ENCODE data around the gene PBRM1.
A peak's percentile ranks its signal among the peaks of the same experiment; 100 is the strongest.
"Not testable (repeated sequence)": the region's sequence is repeated elsewhere in the genome, so short reads cannot be mapped to it uniquely, and the experiment has no call there.

Gene PBRM1

DNA sequence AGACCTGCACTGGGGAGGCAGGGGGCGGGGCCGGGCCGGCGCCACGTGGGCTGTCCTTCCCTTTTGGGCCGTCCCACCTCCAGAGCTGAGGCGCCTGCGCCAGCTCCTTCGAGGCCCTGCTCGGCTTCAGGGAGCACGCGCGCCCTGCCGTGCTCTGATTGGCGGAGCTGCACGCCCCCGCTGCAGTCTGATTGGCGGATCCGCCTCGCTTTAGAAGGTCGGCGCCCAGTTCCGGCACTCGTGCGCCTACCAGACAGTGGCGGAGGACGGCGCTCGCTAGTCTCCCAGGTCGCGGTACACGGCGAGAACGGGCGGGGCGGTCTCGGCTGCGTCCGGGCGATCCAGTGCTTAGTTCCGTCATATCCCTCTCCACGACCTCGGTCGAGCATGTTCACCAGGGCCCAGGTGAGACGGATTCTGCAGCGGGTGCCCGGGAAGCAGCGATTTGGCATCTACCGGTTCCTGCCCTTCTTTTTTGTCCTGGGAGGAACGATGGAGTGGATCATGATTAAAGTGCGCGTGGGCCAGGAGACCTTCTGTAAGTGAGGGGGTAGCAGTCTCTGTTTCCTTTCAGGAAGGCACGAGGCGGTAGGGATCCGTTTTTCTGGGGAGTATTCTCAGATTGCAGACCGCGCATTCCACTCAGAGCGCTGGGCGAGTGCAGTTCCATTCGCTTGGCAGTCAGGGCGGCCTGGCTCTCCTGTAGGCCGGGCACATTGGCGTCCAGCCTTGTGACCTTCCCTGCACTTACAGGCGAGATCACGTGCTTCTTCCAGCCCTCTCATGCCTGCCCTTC is 149.1 kb downstream of the PBRM1 start, which contains the start of gene UQCC5:
Gene UQCC5 (plus strand): TSS at position 237 of the 796 bp plus-strand sequence. CDS start 151 bp downstream, at position 388.
- DNase-seq: peak; percentile 97 to 100

GRCh38 chr3:52536112-52536368 is 149.7 kb downstream of the PBRM1 start:
- DNase-seq: no peak

- no peak for DNase-seq
Measured at GRCh38 chr3:52535411-52536111, 150.2 kb downstream of the PBRM1 start.

DNA sequence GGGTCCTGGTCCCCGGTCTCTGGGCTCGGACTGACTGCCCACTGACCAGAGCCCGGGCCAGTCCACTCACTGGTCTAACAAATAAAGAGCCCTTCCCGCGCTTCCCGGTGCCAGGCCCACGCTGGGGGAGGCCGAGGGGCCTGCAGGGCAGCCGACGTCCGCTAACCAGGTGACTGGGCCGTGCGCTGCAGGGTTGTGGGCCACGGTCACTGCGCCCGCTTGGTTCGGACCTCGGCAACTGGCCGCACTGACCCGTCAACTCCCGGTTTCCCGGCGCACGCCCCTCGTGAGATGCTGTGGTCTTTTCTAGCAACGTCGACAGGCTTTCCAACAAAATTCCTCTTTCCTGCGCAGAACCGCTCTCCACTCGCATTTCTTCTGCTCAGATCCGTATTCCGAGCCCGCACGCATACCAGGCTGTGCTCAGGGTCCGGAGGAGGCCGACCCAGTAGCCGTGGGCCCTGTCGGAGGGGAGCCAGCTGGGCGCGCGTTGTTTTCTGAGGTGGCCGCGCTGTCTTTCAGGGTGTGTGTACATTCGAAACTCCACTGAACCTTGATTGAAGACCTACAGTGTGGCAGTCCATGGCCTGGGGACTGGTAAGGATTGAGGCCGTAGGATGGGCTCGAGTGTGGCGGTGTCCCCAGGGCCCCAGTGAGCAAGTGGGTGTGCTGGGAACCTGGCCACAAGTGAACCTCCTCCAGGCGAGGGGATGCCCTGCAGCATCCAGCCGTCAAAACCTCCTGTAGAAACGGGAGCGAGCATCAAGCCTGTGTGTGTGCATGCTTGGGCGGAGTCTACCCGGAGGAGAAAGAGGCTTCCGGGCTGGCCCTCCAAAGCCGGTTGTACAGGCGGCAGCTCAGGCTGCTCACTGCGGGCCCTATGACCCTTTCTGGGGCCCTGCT is 151.2 kb downstream of the PBRM1 start:
- DNase-seq: peak; percentile 78 to 92

DNA sequence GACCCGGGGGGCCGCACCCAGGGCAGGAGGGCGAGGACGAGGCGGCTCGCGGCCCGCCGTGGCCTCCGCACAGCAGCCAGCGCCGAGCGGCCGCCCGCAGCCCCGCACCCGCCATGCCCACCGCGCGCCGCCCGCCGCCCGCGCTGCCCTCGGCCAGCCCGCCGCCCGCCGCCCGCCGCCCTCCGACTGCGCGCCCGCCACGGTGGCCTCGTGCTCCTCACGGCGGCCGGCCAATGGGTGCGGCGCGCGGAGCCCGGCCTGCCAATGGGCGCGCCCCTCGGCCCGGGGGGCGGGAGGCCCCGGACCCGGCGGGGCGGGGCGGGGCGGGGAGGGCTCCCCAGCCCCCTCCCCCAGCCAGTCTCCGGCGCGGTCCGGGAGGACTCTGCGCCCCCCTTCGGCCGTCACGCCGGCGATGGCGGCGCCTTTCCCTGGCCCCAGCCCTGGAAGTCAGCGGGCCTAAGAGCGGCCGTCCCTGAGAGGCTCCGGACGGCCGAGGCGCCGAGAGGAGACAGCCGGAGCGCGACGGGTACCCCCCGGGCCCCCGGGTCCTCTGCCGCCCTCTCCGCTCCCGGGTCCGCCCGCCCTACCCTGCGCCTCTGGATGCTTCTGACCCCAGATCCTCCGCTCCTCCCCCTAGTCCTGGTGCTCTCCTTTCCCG is 152.0 kb downstream of the PBRM1 start, which contains the start of gene NT5DC2:
Gene NT5DC2 (minus strand): TSS at position 235 of the 658 bp plus-strand sequence. CDS start 120 bp downstream, at position 115.
- peak; percentile 30 to 96 for DNase-seq

DNA sequence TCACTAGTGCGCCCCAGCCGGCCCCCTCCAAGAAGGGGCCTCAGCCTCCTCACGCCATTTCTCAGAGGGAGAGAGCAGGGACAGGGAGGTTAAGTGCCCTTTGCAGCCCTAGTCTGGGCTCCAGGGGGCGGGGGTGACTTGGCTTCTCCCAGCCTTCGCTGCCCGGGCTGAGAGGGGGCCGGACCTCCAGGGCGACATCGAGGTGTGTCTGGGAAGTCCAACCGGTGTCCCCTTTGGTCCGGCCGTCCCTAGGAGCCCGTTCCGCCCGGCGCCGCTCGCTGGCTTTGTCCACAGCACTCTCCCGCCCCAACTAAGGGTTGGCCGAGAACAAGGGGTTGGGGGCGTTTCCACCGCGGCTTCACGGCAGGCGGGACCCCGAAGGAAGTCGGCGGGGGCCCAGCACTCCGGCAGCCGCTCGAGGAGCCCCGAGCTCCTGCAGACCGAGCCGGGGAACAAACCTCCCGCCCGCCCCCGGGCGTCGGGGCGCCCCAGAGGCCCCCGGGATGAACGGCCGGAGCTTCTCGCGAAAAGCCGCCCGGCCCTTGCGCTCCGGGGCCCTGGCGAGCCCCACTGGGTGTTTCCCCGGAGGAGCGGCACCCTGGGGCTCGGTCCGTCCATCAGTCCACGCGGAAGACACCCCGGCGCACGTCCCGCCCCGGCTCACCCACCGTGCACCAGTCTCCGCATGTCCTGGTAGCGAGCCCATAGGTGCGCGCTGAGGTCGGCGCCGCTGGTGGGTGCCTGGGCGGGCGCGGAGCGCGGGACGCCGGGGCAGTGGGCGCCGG is 152.7 kb downstream of the PBRM1 start:
- DNase-seq: peak in 1 of 2 experiments; percentile 61

- DNase-seq: no peak
Measured at GRCh38 chr3:52532517-52532837, 153.2 kb downstream of the PBRM1 start.

- DNase-seq: no peak
Measured at GRCh38 chr3:52531860-52532516, 153.7 kb downstream of the PBRM1 start.

- no peak for DNase-seq
Measured at GRCh38 chr3:52530918-52531826, 154.5 kb downstream of the PBRM1 start.

DNA sequence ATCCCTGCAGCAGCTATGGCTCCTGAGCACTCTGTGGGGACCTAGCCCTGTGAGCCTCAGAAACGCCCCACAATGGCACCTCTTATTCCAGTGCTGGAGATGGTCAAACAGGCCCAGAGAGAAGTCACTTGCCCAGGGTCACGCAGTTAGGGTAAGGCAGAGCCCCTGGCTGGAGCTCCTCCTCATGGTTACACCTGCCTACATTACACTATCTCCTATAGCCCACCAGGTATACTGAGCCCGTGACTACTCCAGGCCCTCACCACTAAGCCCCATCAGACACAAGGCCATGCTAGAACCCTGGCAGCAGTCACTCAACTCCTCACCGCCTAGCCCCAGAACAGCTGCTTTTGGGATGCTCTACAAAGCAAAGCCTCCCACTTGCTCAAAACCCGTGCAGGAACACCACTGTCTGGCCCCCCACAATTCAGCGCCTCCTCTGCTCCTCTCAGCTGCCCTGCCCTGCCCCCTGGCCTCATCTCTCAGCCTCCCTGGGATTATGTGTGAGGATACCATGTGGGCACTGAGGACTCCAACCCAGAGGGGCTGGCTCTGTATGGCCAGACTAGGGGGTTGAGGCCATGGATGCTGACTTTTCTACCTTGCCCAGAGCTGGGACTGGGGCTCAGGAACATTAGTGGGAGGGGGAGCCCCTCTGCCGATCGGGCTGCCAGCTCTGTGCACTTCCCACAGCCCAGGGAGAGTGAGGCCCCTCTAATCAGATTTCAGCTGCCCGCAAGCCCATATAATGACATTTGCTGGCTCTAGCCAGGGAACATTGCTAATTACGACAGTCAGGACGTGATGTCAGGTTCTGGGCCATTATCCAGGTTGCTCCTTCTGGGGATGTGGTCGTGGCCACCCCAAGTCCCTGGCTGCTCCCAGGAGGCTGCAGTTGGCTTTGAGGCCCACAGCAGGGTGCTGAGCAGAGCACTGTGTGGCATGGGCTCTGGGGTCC is 156.1 kb downstream of the PBRM1 start:
- DNase-seq: no peak

GRCh38 chr3:52528586-52529375 is 156.9 kb downstream of the PBRM1 start:
- DNase-seq: no peak

GRCh38 chr3:52527732-52528585 is 157.8 kb downstream of the PBRM1 start:
- no peak for DNase-seq

- DNase-seq: no peak
Measured at GRCh38 chr3:52527039-52527731, 158.5 kb downstream of the PBRM1 start.

- DNase-seq: not testable (repeated sequence)
Measured at GRCh38 chr3:52526671-52527038, 159.1 kb downstream of the PBRM1 start.

GRCh38 chr3:52525680-52526561 is 159.8 kb downstream of the PBRM1 start:
- no peak for DNase-seq

All from NCI-H526 (cell line).